ENCODE results near the gene AQP10. TPM values are rescaled to one million over a fixed set of nuclear protein-coding genes. Genes with fewer than 3 reads are reported as not detected.

AQP10 gene
- total and polyA plus RNA-seq, 10 of the 15 experiments (the other 5 are each of a cell fraction or from before 2014, with no cell fraction given) = not detected

GRCh38 chr1:154348429-154349076 is 27.7 kb downstream of the AQP10 start:
- FAIRE-seq = no peak
- ChIA-PET CTCF (interaction anchor here (0.7 to 12.1 kb wide), 12 partner anchors 8 to 198 kb away, joined by 3 to 94 read pairs (median 5); no protein-coding TSS in a partner anchor), RAD21 (ENCODE audit: unreplicated experiment) (interaction anchor here (0.7 to 1.3 kb wide), 9 partner anchors 22 to 198 kb away, joined by 3 to 11 read pairs (median 3); no protein-coding TSS in a partner anchor), SMC1A (ENCODE audit: uncharacterized antibody, unreplicated experiment) (interaction anchor here (0.7 to 4.4 kb wide), 10 partner anchors 10 to 198 kb away, joined by 3 to 33 read pairs (median 3); no protein-coding TSS in a partner anchor), POLR2A (interaction anchor here (0.6 kb wide), 1 partner anchor 197 kb away, joined by 4 read pairs; no protein-coding TSS in a partner anchor)
- Histone ChIP-seq H3K4me1 (ENCODE audit: control insufficient read depth, insufficient read depth, low read length) (peaks cover 8% of the 10 kb centered on the region), H3K36me3 (ENCODE audit: control insufficient read depth in 2 of 2, insufficient read depth in 2 of 2, low read length in 1 of 2) (peaks cover 2 to 19% of the 10 kb centered on the region in 2 experiments), H3K4me3 (no peak overlapping the region), H2AFZ (ENCODE audit: control insufficient read depth, low read depth, low read length) (no peak overlapping the region), H3K27me3 (replicated peaks in 1 of 2; ENCODE audit: control insufficient read depth in 2 of 2, insufficient read depth in 2 of 2, low read length in 1 of 2) (peaks cover 0 to 5% of the 10 kb centered on the region in 2 experiments; a peak in 2 of 4 replicates), H3K79me2 (ENCODE audit: control insufficient read depth, insufficient read depth, low read length) (no peaks in the 10 kb centered on the region), H3K4me2 (ENCODE audit: control insufficient read depth, insufficient read depth) (no peak overlapping the region), H4K20me1 (ENCODE audit: control insufficient read depth, insufficient read depth) (no peaks in the 10 kb centered on the region), H3K9ac (ENCODE audit: control insufficient read depth, insufficient read depth, low read length) (no peak overlapping the region), H3K27ac (ENCODE audit: control insufficient read depth, insufficient read depth) (no peak overlapping the region), H3K9me3 (replicated peaks; ENCODE audit: control insufficient read depth, insufficient read depth, low read length) (no peaks in the 10 kb centered on the region)
- DNase-seq (ENCODE audit: low read depth, low spot score) = no peak
- no TSS peak for BruUV-seq (replicated peaks)
- intact Hi-C loops (cut with micrococcal nuclease; ENCODE audit: unreplicated experiment) = loop anchor here (1.0 kb wide), 1 partner anchor 130 kb away; no protein-coding TSS in a partner anchor
- in situ Hi-C loops (cut with MboI) = no loop called here
- 85% methylated on average over 27 of the region's 27 CpGs for WGBS (ENCODE audit: insufficient coverage, insufficient replicate concordance, low lambda C conversion rate, missing lambda C conversion rate)
- peak; percentile 63 for ATAC-seq
- no peak for TF ChIP-seq FOXM1 (IDR thresholded peaks at IDR 0.05; ENCODE audit: low read depth, low read length)
- no peak for TF ChIP-seq E4F1 (IDR thresholded peaks at IDR 0.05; ENCODE audit: borderline replicate concordance, partially characterized antibody)
- peak; percentile 56 for TF ChIP-seq RAD21 (IDR thresholded peaks at IDR 0.05; ENCODE audit: insufficient read depth, low read depth, low read length)
- TF ChIP-seq PML (IDR thresholded peaks at IDR 0.05; ENCODE audit: low read length) = no peak
- TF ChIP-seq SUZ12 (IDR thresholded peaks at IDR 0.05; ENCODE audit: unreplicated experiment) = no peak
- TF ChIP-seq CTCF (IDR thresholded peaks at IDR 0.05 in 2 of 3, conservative IDR thresholded peaks at IDR 0.05 in 1 of 3; ENCODE audit: control insufficient read depth in 2 of 3, extremely low read depth in 1 of 3, insufficient read depth in 1 of 3, low read depth in 3 of 3, low read length in 3 of 3) = peak; percentile 30 to 51 (median 48); a peak in 4 of 6 replicates
- no peak for TF ChIP-seq SREBF1 (IDR thresholded peaks at IDR 0.05; ENCODE audit: low read length)
- no peak for TF ChIP-seq REST (IDR thresholded peaks at IDR 0.05; ENCODE audit: low read depth, low read length)
- TF ChIP-seq SP1 (IDR thresholded peaks at IDR 0.05; ENCODE audit: low read depth, low read length) = no peak
- no peak for TF ChIP-seq NFYB (IDR thresholded peaks at IDR 0.05; ENCODE audit: insufficient read depth, low read depth, low read length)
- TF ChIP-seq BRCA1 (IDR thresholded peaks at IDR 0.05; ENCODE audit: low read depth, low read length) = no peak

Measured in GM12878 (cell line).